KMS-11 (cell line): Measurements from ENCODE around the gene MIEN1.

Experiments
- H2AFZ ChIP-seq: fragments of 200-600 bp; sonication (generic); 2 replicates; pipeline ENCODE4 v1.6.1; 2016; ENCODE audit warnings: antibody characterized with exemption, mixed run types, low read depth
- H3K27ac ChIP-seq: fragments of 200-600 bp; sonication (generic); 2 replicates; pipeline ENCODE4 v1.6.1; 2016; ENCODE audit warnings: mild to moderate bottlenecking, mixed run types
- H3K27me3 ChIP-seq: fragments of 200-600 bp; sonication (generic); 2 replicates; pipeline ENCODE4 v1.6.1; 2017; ENCODE audit warnings: mild to moderate bottlenecking, low read depth, mixed run types, moderate library complexity; ENCODE audit not compliant: insufficient read depth
- H3K36me3 ChIP-seq: fragments of 200-600 bp; sonication (generic); 2 replicates; pipeline ENCODE4 v1.6.1; 2017; ENCODE audit warnings: mild to moderate bottlenecking, mixed run types; ENCODE audit not compliant: insufficient read depth
- H3K4me1 ChIP-seq: fragments of 200-600 bp; sonication (generic); 2 replicates; pipeline ENCODE4 v1.6.1; 2016; ENCODE audit warnings: mild to moderate bottlenecking, low read depth, mixed run types; ENCODE audit not compliant: poor library complexity, severe bottlenecking
- H3K4me2 ChIP-seq: fragments of 200-600 bp; sonication (generic); 2 replicates; pipeline ENCODE4 v1.7.0; 2016; ENCODE audit warnings: mild to moderate bottlenecking, mixed run types
- H3K4me3 ChIP-seq: fragments of 200-600 bp; sonication (generic); IDR thresholded peaks from 2 replicates; pipeline ENCODE4 v1.6.1; 2017; ENCODE audit warnings: low read depth, low read length, mixed read lengths; ENCODE audit not compliant: insufficient read depth
- H3K79me2 ChIP-seq: fragments of 200-600 bp; sonication (generic); 2 replicates; pipeline ENCODE4 v1.6.1; 2016; ENCODE audit warnings: low read depth, mixed run types; ENCODE audit not compliant: insufficient read depth
- H3K9ac ChIP-seq: fragments of 200-600 bp; sonication (generic); 2 replicates; pipeline ENCODE4 v1.6.1; 2016; ENCODE audit warnings: mild to moderate bottlenecking, mixed run types
- H4K20me1 ChIP-seq: fragments of 200-600 bp; sonication (generic); 2 replicates; pipeline ENCODE4 v1.6.1; 2016; ENCODE audit warnings: mild to moderate bottlenecking, mixed run types; ENCODE audit not compliant: insufficient read depth
- TF ChIP-seq, protein P1 (sequence below): fragments of 200-600 bp; sonication (generic); conservative IDR thresholded peaks from 2 replicates; pipeline ENCODE4 v1.6.1; 2017; ENCODE audit warnings: low read depth, mild to moderate bottlenecking, antibody characterized with exemption, low read length, moderate library complexity, mixed read lengths

MIEN1 gene

GRCh38 chr17:39688945-39689344, 41.4 kb downstream of the MIEN1 start:
- H3K4me2 ChIP-seq = peak overlapping the region; percentile 86
- H3K27ac ChIP-seq = no peak overlapping the region
- peaks cover 16% of the 10 kb centered on the region for H3K4me1 ChIP-seq
- H4K20me1 ChIP-seq = no peaks in the 10 kb centered on the region
- H2AFZ ChIP-seq = peak overlapping the region; percentile 72; the same call in 1 of the 2 replicates
- no peaks in the 10 kb centered on the region for H3K27me3 ChIP-seq
- TF ChIP-seq, protein P1, sequence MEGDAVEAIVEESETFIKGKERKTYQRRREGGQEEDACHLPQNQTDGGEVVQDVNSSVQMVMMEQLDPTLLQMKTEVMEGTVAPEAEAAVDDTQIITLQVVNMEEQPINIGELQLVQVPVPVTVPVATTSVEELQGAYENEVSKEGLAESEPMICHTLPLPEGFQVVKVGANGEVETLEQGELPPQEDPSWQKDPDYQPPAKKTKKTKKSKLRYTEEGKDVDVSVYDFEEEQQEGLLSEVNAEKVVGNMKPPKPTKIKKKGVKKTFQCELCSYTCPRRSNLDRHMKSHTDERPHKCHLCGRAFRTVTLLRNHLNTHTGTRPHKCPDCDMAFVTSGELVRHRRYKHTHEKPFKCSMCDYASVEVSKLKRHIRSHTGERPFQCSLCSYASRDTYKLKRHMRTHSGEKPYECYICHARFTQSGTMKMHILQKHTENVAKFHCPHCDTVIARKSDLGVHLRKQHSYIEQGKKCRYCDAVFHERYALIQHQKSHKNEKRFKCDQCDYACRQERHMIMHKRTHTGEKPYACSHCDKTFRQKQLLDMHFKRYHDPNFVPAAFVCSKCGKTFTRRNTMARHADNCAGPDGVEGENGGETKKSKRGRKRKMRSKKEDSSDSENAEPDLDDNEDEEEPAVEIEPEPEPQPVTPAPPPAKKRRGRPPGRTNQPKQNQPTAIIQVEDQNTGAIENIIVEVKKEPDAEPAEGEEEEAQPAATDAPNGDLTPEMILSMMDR = 0 out of 2 replicates have a peak, but pooled peaks have one; percentile 0
- peak overlapping the region; percentile 59 for H3K4me3 ChIP-seq
- no peak overlapping the region; the same call in 1 of the 2 replicates for H3K9ac ChIP-seq
- H3K36me3 ChIP-seq = no peaks in the 10 kb centered on the region
- no peaks in the 10 kb centered on the region for H3K79me2 ChIP-seq

DNA sequence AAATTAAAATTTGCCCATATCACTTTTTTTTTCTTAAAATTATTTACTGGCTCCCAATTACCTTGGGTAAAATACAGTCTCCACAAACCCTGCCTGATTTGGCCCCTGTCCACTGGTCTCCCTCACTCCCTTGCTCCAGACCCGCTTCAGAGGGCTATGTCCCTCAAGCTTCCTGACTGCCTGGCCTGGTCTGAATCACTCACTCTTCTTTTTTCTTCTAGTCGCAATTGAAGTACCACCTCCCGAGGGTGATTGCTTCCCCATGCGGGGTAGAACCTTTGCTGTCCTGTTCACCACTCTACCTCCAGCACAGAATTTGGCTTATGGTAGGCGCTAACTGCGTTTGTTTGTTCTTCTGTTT, 41.9 kb downstream of the MIEN1 start:
- H3K4me3 ChIP-seq = peak overlapping the region; percentile 59

GRCh38 chr17:39687546-39688474, 42.5 kb downstream of the MIEN1 start, which contains the start of gene PGAP3:
Gene PGAP3, minus strand, starts transcription at chr17:39688057. Its CDS starts 43 bp downstream, at chr17:39688014.
- H3K27me3 ChIP-seq = no peaks in the 10 kb centered on the region
- H3K4me2 ChIP-seq = peak within 1 kb of the TSS; percentile 86
- H3K27ac ChIP-seq = peak within 1 kb of the TSS; percentile 75
- TF ChIP-seq, protein P1 = no peak; the same call in 1 of the 2 replicates
- H3K9ac ChIP-seq = peak within 1 kb of the TSS; percentile 46
- H3K4me3 ChIP-seq = peak within 1 kb of the TSS; percentile 59
- no peaks in the 10 kb centered on the region for H3K36me3 ChIP-seq
- no peaks in the 10 kb centered on the region for H3K79me2 ChIP-seq
- peak within 1 kb of the TSS; percentile 72 for H2AFZ ChIP-seq
- no peaks in the 10 kb centered on the region for H4K20me1 ChIP-seq
- H3K4me1 ChIP-seq = peaks cover 16% of the 10 kb centered on the region

More for the DNA sequence above, 41.9 kb downstream of the MIEN1 start:
- H3K27ac ChIP-seq = peak overlapping the region; percentile 75
- H4K20me1 ChIP-seq = no peaks in the 10 kb centered on the region
- H3K4me1 ChIP-seq = peaks cover 16% of the 10 kb centered on the region
- TF ChIP-seq, protein P1 = peak; percentile 10
- H3K79me2 ChIP-seq = no peaks in the 10 kb centered on the region
- H3K9ac ChIP-seq = peak overlapping the region; percentile 46; the same call in 1 of the 2 replicates
- peak overlapping the region; percentile 72; the same call in 1 of the 2 replicates for H2AFZ ChIP-seq
- peak overlapping the region; percentile 86 for H3K4me2 ChIP-seq
- no peaks in the 10 kb centered on the region for H3K27me3 ChIP-seq
- H3K36me3 ChIP-seq = no peaks in the 10 kb centered on the region

DNA sequence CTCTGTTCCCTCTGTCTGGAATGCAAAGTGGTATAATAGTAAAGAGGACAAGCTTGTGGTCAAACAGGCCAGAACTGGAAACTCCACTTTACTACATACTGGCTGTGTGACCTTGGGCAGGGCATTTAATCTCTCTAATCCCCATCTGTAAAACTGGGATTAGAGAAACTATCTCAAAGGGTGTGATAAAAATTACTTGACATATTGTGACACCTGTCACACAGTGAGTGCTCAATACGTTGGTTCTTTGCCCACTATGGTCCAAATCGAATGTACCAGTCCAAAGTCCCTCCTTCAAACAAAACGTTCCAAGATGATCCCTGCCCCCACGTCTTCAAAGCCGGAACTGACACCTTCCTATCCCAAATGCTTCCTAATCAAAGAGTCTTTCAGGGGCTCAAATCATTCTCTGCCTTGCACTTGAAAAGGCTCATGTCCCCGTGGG, 43.2 kb downstream of the MIEN1 start:
- Histone ChIP-seq H3K4me2 (peak overlapping the region; percentile 86), H3K79me2 (no peaks in the 10 kb centered on the region), H3K36me3 (no peaks in the 10 kb centered on the region), H3K4me3 (no peak overlapping the region), H3K4me1 (peaks cover 16% of the 10 kb centered on the region), H3K27me3 (no peaks in the 10 kb centered on the region), H3K9ac (no peak overlapping the region), H4K20me1 (no peaks in the 10 kb centered on the region), H3K27ac (peak overlapping the region; percentile 75), H2AFZ (peak overlapping the region; percentile 72)
- TF ChIP-seq, protein P1 = no peak
